H9 (cell line): Measurements from ENCODE around the gene SCN1B. TPM values are rescaled to one million over a fixed set of nuclear protein-coding genes. Genes with fewer than 3 reads are reported as not detected.
A peak's percentile ranks its signal among the peaks of the same experiment; 100 is the strongest.

Source experiments
- DNase-seq: peaks from one replicate; pipeline ENCODE4 v3.0.0-alpha.2; 2017
- H2AFZ ChIP-seq: one replicate; pipeline ENCODE4 v1.6.1; 2013; ENCODE audit warnings: mild to moderate bottlenecking, low read length, control low read depth, moderate library complexity
- H2AK5ac ChIP-seq: 2 replicates; pipeline ENCODE4 v1.6.1; 2013; ENCODE audit warnings: low read length, control low read depth, mixed read lengths; ENCODE audit not compliant: insufficient read length
- H2BK120ac ChIP-seq: one replicate; pipeline ENCODE4 v1.6.1; 2013; ENCODE audit warnings: low read depth, mild to moderate bottlenecking, low read length, control low read depth, inconsistent platforms; ENCODE audit not compliant: poor library complexity, severe bottlenecking
- H2BK12ac ChIP-seq: 2 replicates; pipeline ENCODE4 v1.6.1; 2013; ENCODE audit warnings: low read length, control low read depth, mixed read lengths, low read depth; ENCODE audit not compliant: insufficient read length
- H2BK15ac ChIP-seq: 2 replicates; pipeline ENCODE4 v1.6.1; 2013; ENCODE audit warnings: low read depth, low read length, control low read depth
- H2BK20ac ChIP-seq: one replicate; pipeline ENCODE4 v1.6.1; 2013; ENCODE audit warnings: low read depth, mild to moderate bottlenecking, low read length, control low read depth, inconsistent platforms; ENCODE audit not compliant: poor library complexity, severe bottlenecking
- H2BK5ac ChIP-seq: 2 replicates; pipeline ENCODE4 v1.6.1; 2013; ENCODE audit warnings: low read length, control low read depth, mixed read lengths; ENCODE audit not compliant: insufficient read length
- H3K14ac ChIP-seq: 2 replicates; pipeline ENCODE4 v1.6.1; 2013; ENCODE audit warnings: low read length, control low read depth; ENCODE audit not compliant: insufficient read depth
- H3K18ac ChIP-seq: 2 replicates; pipeline ENCODE4 v1.6.1; 2013; ENCODE audit warnings: low read depth, mild to moderate bottlenecking, mixed read lengths, low read length, control low read depth; ENCODE audit not compliant: insufficient read length
- H3K23ac ChIP-seq: 2 replicates; pipeline ENCODE4 v1.6.1; 2013; ENCODE audit warnings: low read length, control low read depth, mixed read lengths, low read depth; ENCODE audit not compliant: insufficient read length
- H3K23me2 ChIP-seq: 2 replicates; pipeline ENCODE4 v1.6.1; 2013; ENCODE audit warnings: low read depth, mild to moderate bottlenecking, mixed read lengths, low read length, control low read depth; ENCODE audit not compliant: insufficient read length, poor library complexity, severe bottlenecking
- H3K27ac ChIP-seq: 2 replicates; pipeline ENCODE4 v1.5.1; 2013; ENCODE audit warnings: low read length, control low read depth, mixed read lengths, low read depth; ENCODE audit not compliant: insufficient read length
- H3K27me3 ChIP-seq: 2 replicates; pipeline ENCODE4 v1.6.1; 2013; ENCODE audit warnings: low read length, control low read depth, inconsistent platforms; ENCODE audit not compliant: insufficient read depth
- H3K4ac ChIP-seq: 2 replicates; pipeline ENCODE4 v1.6.1; 2013; ENCODE audit warnings: low read depth, mild to moderate bottlenecking, control low read depth, inconsistent platforms, low read length, moderate library complexity
- H3K4me1 ChIP-seq: 2 replicates; pipeline ENCODE4 v1.6.1; 2013; ENCODE audit warnings: low read length, control low read depth, inconsistent platforms; ENCODE audit not compliant: insufficient read depth
- H3K4me2 ChIP-seq: 2 replicates; pipeline ENCODE4 v1.6.1; 2013; ENCODE audit warnings: low read length, control low read depth, mixed read lengths; ENCODE audit not compliant: insufficient read length, insufficient read depth
- H3K56ac ChIP-seq: 2 replicates; pipeline ENCODE4 v1.6.1; 2013; ENCODE audit warnings: low read depth, mild to moderate bottlenecking, mixed read lengths, low read length, control low read depth; ENCODE audit not compliant: insufficient read length
- H3K79me1 ChIP-seq: 2 replicates; pipeline ENCODE4 v1.6.1; 2013; ENCODE audit warnings: low read depth, mild to moderate bottlenecking, moderate library complexity, low read length, control low read depth, inconsistent platforms; ENCODE audit not compliant: insufficient read depth, poor library complexity, severe bottlenecking
- H3K79me2 ChIP-seq: 2 replicates; pipeline ENCODE4 v1.6.1; 2013; ENCODE audit warnings: low read length, control low read depth, inconsistent platforms; ENCODE audit not compliant: insufficient read depth
- H3K9ac ChIP-seq: 2 replicates; pipeline ENCODE4 v1.6.1; 2013; ENCODE audit warnings: low read length, control low read depth, mixed read lengths; ENCODE audit not compliant: insufficient read length; ENCODE audit errors: extremely low read depth
- H3K9me3 ChIP-seq: one replicate; pipeline ENCODE4 v1.6.1; 2013; ENCODE audit warnings: low read depth, low read length, inconsistent platforms; ENCODE audit not compliant: control insufficient read depth
- H3T11ph ChIP-seq: one replicate; pipeline ENCODE4 v1.6.1; 2013; ENCODE audit warnings: mild to moderate bottlenecking, low read length, control low read depth, inconsistent platforms
- H4K20me1 ChIP-seq: one replicate; pipeline ENCODE4 v1.6.1; 2013; ENCODE audit not compliant: control insufficient read depth, insufficient read length, insufficient read depth
- H4K5ac ChIP-seq: 2 replicates; pipeline ENCODE4 v1.6.1; 2013; ENCODE audit warnings: low read depth, mild to moderate bottlenecking, mixed read lengths, low read length, control low read depth; ENCODE audit not compliant: insufficient read length
- H4K8ac ChIP-seq: replicated peaks from 2 replicates; pipeline ENCODE4 v1.6.1; 2013; ENCODE audit warnings: low read length, control low read depth, mixed read lengths, low read depth; ENCODE audit not compliant: insufficient read length
- H4K91ac ChIP-seq: 2 replicates; pipeline ENCODE4 v1.6.1; 2013; ENCODE audit warnings: low read depth, mild to moderate bottlenecking, moderate library complexity, mixed read lengths, low read length, control low read depth; ENCODE audit not compliant: insufficient read length
- H3K27ac Mint-ChIP-seq, 3 experiments: 2 replicates in 2 of 3; 3 replicates in 1 of 3; pipeline ENCODE4 v1.8.0; 2020 to 2021; ENCODE audit warnings: mixed read lengths in 3 of 3, mild to moderate bottlenecking in 1 of 3, moderate library complexity in 1 of 3
- H3K27me3 Mint-ChIP-seq: 2 replicates; pipeline ENCODE4 v1.8.0; 2021; ENCODE audit warnings: low read depth, mild to moderate bottlenecking, moderate library complexity, mixed read lengths
- H3K36me3 Mint-ChIP-seq, 3 experiments: 2 replicates in 2 of 3; 3 replicates in 1 of 3; pipeline ENCODE4 v1.8.0; 2020 to 2021; ENCODE audit warnings: low read depth in 3 of 3, mixed read lengths in 3 of 3; ENCODE audit not compliant: insufficient read depth in 1 of 3
- H3K4me1 Mint-ChIP-seq, 2 experiments: 2 replicates each; pipeline ENCODE4 v1.8.0; 2020; ENCODE audit warnings: mixed read lengths in 2 of 2
- H3K4me3 Mint-ChIP-seq, 2 experiments: 2 replicates in 1 of 2; 3 replicates in 1 of 2; pipeline ENCODE4 v1.8.0; 2020 to 2021; ENCODE audit warnings: mild to moderate bottlenecking in 2 of 2, mixed read lengths in 2 of 2, moderate library complexity in 1 of 2
- H3K9me3 Mint-ChIP-seq, 2 experiments: 2 replicates in 1 of 2; 3 replicates in 1 of 2; pipeline ENCODE4 v1.8.0; 2020; ENCODE audit warnings: mild to moderate bottlenecking in 2 of 2, mixed read lengths in 2 of 2, moderate library complexity in 1 of 2
- CTCF ChIP-seq: fragments of 200-600 bp; sonication (generic); conservative IDR thresholded peaks from 3 replicates; pipeline ENCODE4 v1.8.0; 2021; ENCODE audit warnings: antibody characterized with exemption, mild to moderate bottlenecking
- WGBS: extraction: QIAGEN DNeasy Blood & Tissue Kit; methylation state at CpG from one replicate; pipeline ENCODE4 v1.1.7; 2013; ENCODE audit warnings: missing lambda C conversion rate, low lambda C conversion rate, mixed read lengths; ENCODE audit not compliant: insufficient read length; ENCODE audit errors: extremely low coverage; 5-methylcytosine and 5-hydroxymethylcytosine counted together
- total RNA-seq: library from RNA; stranded (reverse); gene quantifications from 2 replicates; pipeline ENCODE4 v1.2.1, GENCODE V29; 2021

The SCN1B gene
- total RNA-seq, 1 experiment from 2014 or later, result 3.8 TPM

- Histone ChIP-seq H3K79me1 (peaks cover 9% of the 10 kb centered on the region), H2AK5ac (no peak overlapping the region), H3K4ac (no peak overlapping the region), H3K9me3 (no peaks in the 10 kb centered on the region), H2BK12ac (no peak overlapping the region), H3T11ph (no peak overlapping the region), H4K5ac (no peak overlapping the region), H2BK5ac (no peak overlapping the region), H3K27ac (no peak overlapping the region), H3K27me3 (no peaks in the 10 kb centered on the region), H4K91ac (no peak overlapping the region), H3K14ac (no peak overlapping the region), H3K9ac (no peak overlapping the region), H3K56ac (no peak overlapping the region), H3K79me2 (peaks cover 14% of the 10 kb centered on the region; the same call in 1 of the 2 replicates), H3K4me2 (no peak overlapping the region), H4K20me1 (peaks cover 2% of the 10 kb centered on the region), H2BK20ac (no peak overlapping the region), H3K4me1 (no peaks in the 10 kb centered on the region), H3K23me2 (no peaks in the 10 kb centered on the region), H3K23ac (no peak overlapping the region), H4K8ac (no peak overlapping the region), H2AFZ (no peak overlapping the region), H3K18ac (no peak overlapping the region), H2BK15ac (no peak overlapping the region), H2BK120ac (no peak overlapping the region)
- H3K36me3 Mint-ChIP-seq, result peaks cover 65 to 85% (median 81%) of the 10 kb centered on the region in 3 experiments; a peak in 6 of 7 replicates
- no peak overlapping the region for H3K4me3 Mint-ChIP-seq
- DNase-seq, result no peak
- no CpG with 5 or more reads among the region's 36 CpGs for WGBS
- H3K27me3 Mint-ChIP-seq, result no peaks in the 10 kb centered on the region
- H3K4me1 Mint-ChIP-seq, result 0 out of 4 replicates have a peak, but pooled peaks cover 0 to 6% of the 10 kb centered on the region in 2 experiments
- TF ChIP-seq CTCF, result no peak
- no peaks in the 10 kb centered on the region for H3K9me3 Mint-ChIP-seq
- peak overlapping the region in 1 of 3 experiments; percentile 64; a peak in 3 of 7 replicates for H3K27ac Mint-ChIP-seq
Observed at GRCh38 chr19:35009424-35010415, 20.6 kb upstream of the SCN1B start.
